ENCODE results near the gene CPN2. TPM values are rescaled to one million over a fixed set of nuclear protein-coding genes. Genes with fewer than 3 reads are reported as not detected.

CPN2 gene
- total RNA-seq, 4 donors from 2014 or later = 0.10 TPM; not detected in 3

- no peak for TF ChIP-seq CTCF (IDR thresholded peaks at IDR 0.05)
- no peak for TF ChIP-seq POLR2A (IDR thresholded peaks at IDR 0.05)
- peak in 1 of 2 donors; percentile 77 for DNase-seq (ENCODE audit: low spot score in 2 of 2)
- WGBS, 2 donors = 84 to 91% methylated on average over 8 to 12 of the region's 12 CpGs
- intact Hi-C loops (cut with DNase I; ENCODE audit: low total_unique reads) = no loop called here
- no peak overlapping the region for H3K4me3 ChIP-seq (ENCODE audit: low read depth, poor library complexity, severe bottlenecking)
Measured at GRCh38 chr3:194384569-194385001, 33.5 kb upstream of the CPN2 start.

GRCh38 chr3:194384156-194384555 is 33.0 kb upstream of the CPN2 start:
- 85% methylated on average over 6 of the region's 6 CpGs for WGBS, 2 donors
- peak in 1 of 2 donors; percentile 60 for DNase-seq (ENCODE audit: low spot score in 2 of 2)
- H3K4me3 ChIP-seq (ENCODE audit: low read depth, poor library complexity, severe bottlenecking) = no peak overlapping the region
- intact Hi-C loops (cut with DNase I; ENCODE audit: low total_unique reads) = no loop called here
- no peak for TF ChIP-seq CTCF (IDR thresholded peaks at IDR 0.05)
- no peak for TF ChIP-seq POLR2A (IDR thresholded peaks at IDR 0.05)

GRCh38 chr3:194383276-194383940 is 32.3 kb upstream of the CPN2 start:
- intact Hi-C loops (cut with DNase I; ENCODE audit: low total_unique reads) = no loop called here
- H3K4me3 ChIP-seq (ENCODE audit: low read depth, poor library complexity, severe bottlenecking) = no peak overlapping the region
- DNase-seq (ENCODE audit: low spot score in 2 of 2) = peak in 1 of 2 donors; percentile 81
- 83 to 90% methylated on average over 14 of the region's 14 CpGs for WGBS, 2 donors
- TF ChIP-seq CTCF (IDR thresholded peaks at IDR 0.05) = no peak
- no peak for TF ChIP-seq POLR2A (IDR thresholded peaks at IDR 0.05)

GRCh38 chr3:194382892-194383223 is 31.7 kb upstream of the CPN2 start:
- WGBS, 2 donors = 79 to 80% methylated on average over 9 of the region's 9 CpGs
- TF ChIP-seq CTCF (IDR thresholded peaks at IDR 0.05) = no peak
- TF ChIP-seq POLR2A (IDR thresholded peaks at IDR 0.05) = no peak
- no peak overlapping the region for H3K4me3 ChIP-seq (ENCODE audit: low read depth, poor library complexity, severe bottlenecking)
- DNase-seq (ENCODE audit: low spot score in 2 of 2) = peak in 1 of 2 donors; percentile 54
- intact Hi-C loops (cut with DNase I; ENCODE audit: low total_unique reads) = no loop called here

GRCh38 chr3:194382196-194382891 is 31.2 kb upstream of the CPN2 start:
- intact Hi-C loops (cut with DNase I; ENCODE audit: low total_unique reads) = no loop called here
- WGBS, 2 donors = 82 to 83% methylated on average over 20 of the region's 20 CpGs
- no peak for TF ChIP-seq POLR2A (IDR thresholded peaks at IDR 0.05)
- no peak for TF ChIP-seq CTCF (IDR thresholded peaks at IDR 0.05)
- no peak overlapping the region for H3K4me3 ChIP-seq (ENCODE audit: low read depth, poor library complexity, severe bottlenecking)
- peak in 1 of 2 donors; percentile 80 for DNase-seq (ENCODE audit: low spot score in 2 of 2)

Data from lower leg skin (tissue), 4 donors.